IMR-90 (cell line): Measurements from ENCODE around the gene DZIP1.

Experiments
- BHLHE40 ChIP-seq: fragments of 150-350 bp; IDR thresholded peaks from 2 replicates; pipeline ENCODE4 v1.6.1; 2016; ENCODE audit warnings: mild to moderate bottlenecking, low read depth, low read length
- CEBPB ChIP-seq: IDR thresholded peaks from 2 replicates; pipeline ENCODE4 v1.6.1; 2012; ENCODE audit warnings: low read depth, low read length, improper control_type of control experiment
- CTCF ChIP-seq: conservative IDR thresholded peaks from 2 replicates; pipeline ENCODE4 v1.5.1; 2012; ENCODE audit warnings: mild to moderate bottlenecking, low read depth, low read length, improper control_type of control experiment
- ELK1 ChIP-seq: fragments of 150-350 bp; IDR thresholded peaks from 2 replicates; pipeline ENCODE4 v1.6.1; 2016; ENCODE audit warnings: low read depth, mild to moderate bottlenecking, low read length, moderate library complexity, borderline replicate concordance
- FOS ChIP-seq: fragments of 150-350 bp; IDR thresholded peaks from 2 replicates; pipeline ENCODE4 v1.6.1; 2016; ENCODE audit warnings: low read depth, low read length
- MAFK ChIP-seq: IDR thresholded peaks from 2 replicates; pipeline ENCODE4 v1.6.1; 2012; ENCODE audit warnings: low read depth, low read length, improper control_type of control experiment
- MXI1 ChIP-seq: IDR thresholded peaks from 2 replicates; pipeline ENCODE4 v1.6.1; 2012; ENCODE audit warnings: low read depth, mild to moderate bottlenecking, low read length, moderate library complexity, borderline replicate concordance
- NFE2L2 ChIP-seq: fragments of 150-350 bp; IDR thresholded peaks from 2 replicates; pipeline ENCODE4 v1.6.1; 2016; ENCODE audit warnings: low read depth, mild to moderate bottlenecking, low read length
- POLR2A ChIP-seq: IDR thresholded peaks from 2 replicates; pipeline ENCODE4 v1.6.1; 2012; ENCODE audit warnings: mild to moderate bottlenecking, low read depth, low read length
- RAD21 ChIP-seq: IDR thresholded peaks from 2 replicates; pipeline ENCODE4 v1.6.1; 2012; ENCODE audit warnings: low read length, improper control_type of control experiment
- RCOR1 ChIP-seq: IDR thresholded peaks from 2 replicates; pipeline ENCODE4 v1.6.1; 2012; ENCODE audit warnings: mild to moderate bottlenecking, low read length, improper control_type of control experiment; ENCODE audit not compliant: insufficient replicate concordance
- RFX5 ChIP-seq: IDR thresholded peaks from 2 replicates; pipeline ENCODE4 v1.8.0; 2012; ENCODE audit warnings: low read depth, mild to moderate bottlenecking, low read length, moderate library complexity
- SMC3 ChIP-seq: fragments of 150-350 bp; IDR thresholded peaks from 2 replicates; pipeline ENCODE4 v1.6.1; 2016; ENCODE audit warnings: low read depth, mild to moderate bottlenecking, antibody characterized with exemption, low read length, moderate library complexity
- USF2 ChIP-seq: fragments of 150-350 bp; IDR thresholded peaks from 2 replicates; pipeline ENCODE4 v1.6.1; 2017; ENCODE audit warnings: mild to moderate bottlenecking, antibody characterized with exemption, low read length, low read depth

GRCh38 chr13:95571941-95572340, 72.6 kb downstream of the DZIP1 start:
- no peak for TF ChIP-seq POLR2A
- no peak for TF ChIP-seq RFX5
- no peak for TF ChIP-seq CTCF
- no peak for TF ChIP-seq FOS
- TF ChIP-seq MXI1 = no peak
- no peak for TF ChIP-seq RAD21
- no peak for TF ChIP-seq ELK1
- TF ChIP-seq USF2 = no peak
- TF ChIP-seq BHLHE40 = no peak
- no peak for TF ChIP-seq MAFK
- TF ChIP-seq RCOR1 = no peak
- TF ChIP-seq NFE2L2 = no peak
- TF ChIP-seq SMC3 = no peak
- TF ChIP-seq CEBPB = no peak
